Urinary bladder (tissue), 4 donors: Measurements from ENCODE around the gene CLRN3. TPM values are rescaled to one million over a fixed set of nuclear protein-coding genes. Genes with fewer than 3 reads are reported as not detected.

Experiments
- DNase-seq: peaks from one replicate; pipeline ENCODE4 v3.0.0-alpha.2; 2015; ENCODE audit errors: extremely low spot score
- H3K27ac ChIP-seq: one replicate; pipeline ENCODE4 v1.5.1; 2013; ENCODE audit warnings: low read depth, mild to moderate bottlenecking, moderate library complexity
- H3K36me3 ChIP-seq: one replicate; pipeline ENCODE4 v1.6.1; 2013; ENCODE audit warnings: mild to moderate bottlenecking, moderate library complexity; ENCODE audit not compliant: insufficient read depth
- H3K4me1 ChIP-seq: one replicate; pipeline ENCODE4 v1.6.1; 2013; ENCODE audit warnings: mild to moderate bottlenecking, moderate library complexity; ENCODE audit not compliant: insufficient read depth
- H3K4me3 ChIP-seq: one replicate; pipeline ENCODE4 v1.5.1; 2013; ENCODE audit warnings: low read depth, low read length
- WGBS: extraction: QIAGEN DNeasy Blood & Tissue Kit; methylation state at CpG from one replicate; pipeline ENCODE4 v1.1.7; 2013; 5-methylcytosine and 5-hydroxymethylcytosine counted together
- polyA plus RNA-seq: library from polyadenylated mRNA; stranded (reverse); fragments of 200-250 nt; gene quantifications from one replicate; pipeline ENCODE4 v1.2.3, GENCODE V29; 2013
- total RNA-seq: library from RNA; depleted of rRNA; stranded (reverse); fragments of >200 nt; gene quantifications from one replicate; pipeline ENCODE4 v1.2.3, GENCODE V29; 2014
- donor health status: healthy with polysubstance abuse.
- donor health status: healthy.

CLRN3 gene
- total and polyA plus RNA-seq, 2 donors: 0.42 TPM; not detected in 1

GRCh38 chr10:127923646-127924045, 30.9 kb upstream of the CLRN3 start:
- H3K36me3 ChIP-seq: no peaks in the 10 kb centered on the region
- H3K27ac ChIP-seq: no peak overlapping the region
- no peak for DNase-seq
- H3K4me3 ChIP-seq: no peak overlapping the region
- H3K4me1 ChIP-seq: no peaks in the 10 kb centered on the region
- WGBS: 57% methylated on average over 1 of the region's 1 CpG

- Histone ChIP-seq H3K4me1 (no peaks in the 10 kb centered on the region), H3K4me3 (no peak overlapping the region), H3K36me3 (no peaks in the 10 kb centered on the region), H3K27ac (no peak overlapping the region)
- no peak for DNase-seq
- 87% methylated on average over 12 of the region's 12 CpGs for WGBS
These were observed 30.1 kb upstream of the CLRN3 start for GRCh38 chr10:127922675-127923366.

GRCh38 chr10:127922206-127922605, 29.5 kb upstream of the CLRN3 start:
- Histone ChIP-seq H3K27ac (no peak overlapping the region), H3K4me3 (no peak overlapping the region), H3K36me3 (no peaks in the 10 kb centered on the region), H3K4me1 (no peaks in the 10 kb centered on the region)
- 98% methylated on average over 9 of the region's 9 CpGs for WGBS
- no peak for DNase-seq

GRCh38 chr10:127921753-127922145, 29.0 kb upstream of the CLRN3 start:
- DNase-seq: no peak
- Histone ChIP-seq H3K36me3 (no peaks in the 10 kb centered on the region), H3K4me3 (no peak overlapping the region), H3K4me1 (no peaks in the 10 kb centered on the region), H3K27ac (no peak overlapping the region)
- WGBS: 79% methylated on average over 2 of the region's 2 CpGs

- DNase-seq: no peak
- no peaks in the 10 kb centered on the region for H3K36me3 ChIP-seq
- 92% methylated on average over 11 of the region's 11 CpGs for WGBS
- no peaks in the 10 kb centered on the region for H3K4me1 ChIP-seq
- H3K4me3 ChIP-seq: no peak overlapping the region
- no peak overlapping the region for H3K27ac ChIP-seq
These were observed 28.5 kb upstream of the CLRN3 start for GRCh38 chr10:127921075-127921752.

- 70% methylated on average over 11 of the region's 11 CpGs for WGBS
- no peaks in the 10 kb centered on the region for H3K36me3 ChIP-seq
- H3K4me3 ChIP-seq: no peak overlapping the region
- no peaks in the 10 kb centered on the region for H3K4me1 ChIP-seq
- H3K27ac ChIP-seq: no peak overlapping the region
- no peak for DNase-seq
These were observed 27.7 kb upstream of the CLRN3 start for GRCh38 chr10:127920306-127921074.

GRCh38 chr10:127919418-127920271, 26.9 kb upstream of the CLRN3 start:
- H3K36me3 ChIP-seq: no peaks in the 10 kb centered on the region
- no peak overlapping the region for H3K4me3 ChIP-seq
- no peaks in the 10 kb centered on the region for H3K4me1 ChIP-seq
- WGBS: 55% methylated on average over 12 of the region's 12 CpGs
- DNase-seq: no peak
- no peak overlapping the region for H3K27ac ChIP-seq

GRCh38 chr10:127918572-127918971, 25.8 kb upstream of the CLRN3 start:
- no peak overlapping the region for H3K27ac ChIP-seq
- 95% methylated on average over 5 of the region's 5 CpGs for WGBS
- no peak overlapping the region for H3K4me3 ChIP-seq
- H3K36me3 ChIP-seq: no peaks in the 10 kb centered on the region
- H3K4me1 ChIP-seq: no peaks in the 10 kb centered on the region
- no peak for DNase-seq

GRCh38 chr10:127916826-127917225, 24.1 kb upstream of the CLRN3 start:
- no peaks in the 10 kb centered on the region for H3K36me3 ChIP-seq
- H3K4me1 ChIP-seq: no peaks in the 10 kb centered on the region
- 91% methylated on average over 9 of the region's 9 CpGs for WGBS
- no peak overlapping the region for H3K4me3 ChIP-seq
- DNase-seq: no peak
- H3K27ac ChIP-seq: no peak overlapping the region

- Histone ChIP-seq H3K36me3 (no peaks in the 10 kb centered on the region), H3K27ac (no peak overlapping the region), H3K4me3 (no peak overlapping the region), H3K4me1 (no peaks in the 10 kb centered on the region)
- 85% methylated on average over 4 of the region's 4 CpGs for WGBS
- no peak for DNase-seq
These were observed 22.6 kb upstream of the CLRN3 start for GRCh38 chr10:127915324-127915723.

- WGBS: 92% methylated on average over 8 of the region's 8 CpGs
- no peak for DNase-seq
- no peak overlapping the region for H3K4me3 ChIP-seq
- no peak overlapping the region for H3K27ac ChIP-seq
- H3K36me3 ChIP-seq: no peaks in the 10 kb centered on the region
- no peaks in the 10 kb centered on the region for H3K4me1 ChIP-seq
These were observed 20.6 kb upstream of the CLRN3 start for GRCh38 chr10:127913368-127913759.

GRCh38 chr10:127912607-127913367, 20.0 kb upstream of the CLRN3 start:
- H3K27ac ChIP-seq: no peak overlapping the region
- no peaks in the 10 kb centered on the region for H3K36me3 ChIP-seq
- 95% methylated on average over 12 of the region's 12 CpGs for WGBS
- no peak for DNase-seq
- H3K4me1 ChIP-seq: no peaks in the 10 kb centered on the region
- no peak overlapping the region for H3K4me3 ChIP-seq

GRCh38 chr10:127911867-127912257, 19.1 kb upstream of the CLRN3 start:
- no peak for DNase-seq
- H3K4me3 ChIP-seq: no peak overlapping the region
- 88% methylated on average over 4 of the region's 4 CpGs for WGBS
- H3K4me1 ChIP-seq: no peaks in the 10 kb centered on the region
- H3K27ac ChIP-seq: no peak overlapping the region
- H3K36me3 ChIP-seq: no peaks in the 10 kb centered on the region
